NB4 (cell line): ENCODE measurements around the gene SLC26A6.

Source experiments
- MYC ChIP-seq: IDR thresholded peaks from 2 replicates; pipeline ENCODE4 v1.6.1; 2011; ENCODE audit warnings: low read depth, low read length
- POLR2A ChIP-seq: IDR thresholded peaks from 2 replicates; pipeline ENCODE4 v1.6.1; 2011; ENCODE audit warnings: mild to moderate bottlenecking; ENCODE audit not compliant: insufficient read length; ENCODE audit errors: extremely low read depth
- TF ChIP-seq, protein P1 (sequence below): IDR thresholded peaks from one replicate; pipeline ENCODE4 v1.5.1; 2012; ENCODE audit warnings: low read depth, low read length
- TF ChIP-seq, protein P2 (sequence below): IDR thresholded peaks from 2 replicates; pipeline ENCODE4 v1.6.1; 2011; ENCODE audit warnings: low read depth, low read length

DNA sequence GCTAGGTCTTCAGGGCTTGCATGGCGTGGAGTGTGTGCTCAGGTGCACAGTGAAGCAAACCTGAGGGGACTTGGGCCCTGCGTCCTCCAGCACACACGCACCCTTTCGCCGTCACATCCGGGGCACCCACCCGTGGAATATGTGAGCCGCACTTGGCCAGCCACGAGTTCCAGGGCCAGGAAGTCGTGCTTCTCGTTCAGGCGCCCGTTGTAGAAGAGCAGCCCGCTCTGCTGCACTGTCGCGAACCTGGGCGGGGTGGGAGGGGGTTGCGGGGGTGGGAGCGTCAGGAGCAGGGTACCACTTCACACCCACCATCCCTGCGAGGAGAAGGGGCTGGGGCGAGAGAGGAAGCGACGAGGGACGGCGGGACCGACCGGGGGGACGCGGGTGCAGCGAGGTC lies 20.3 kb upstream of the SLC26A6 start:
- TF ChIP-seq POLR2A (no peak), MYC (no peak)
- TF ChIP-seq, protein P1, sequence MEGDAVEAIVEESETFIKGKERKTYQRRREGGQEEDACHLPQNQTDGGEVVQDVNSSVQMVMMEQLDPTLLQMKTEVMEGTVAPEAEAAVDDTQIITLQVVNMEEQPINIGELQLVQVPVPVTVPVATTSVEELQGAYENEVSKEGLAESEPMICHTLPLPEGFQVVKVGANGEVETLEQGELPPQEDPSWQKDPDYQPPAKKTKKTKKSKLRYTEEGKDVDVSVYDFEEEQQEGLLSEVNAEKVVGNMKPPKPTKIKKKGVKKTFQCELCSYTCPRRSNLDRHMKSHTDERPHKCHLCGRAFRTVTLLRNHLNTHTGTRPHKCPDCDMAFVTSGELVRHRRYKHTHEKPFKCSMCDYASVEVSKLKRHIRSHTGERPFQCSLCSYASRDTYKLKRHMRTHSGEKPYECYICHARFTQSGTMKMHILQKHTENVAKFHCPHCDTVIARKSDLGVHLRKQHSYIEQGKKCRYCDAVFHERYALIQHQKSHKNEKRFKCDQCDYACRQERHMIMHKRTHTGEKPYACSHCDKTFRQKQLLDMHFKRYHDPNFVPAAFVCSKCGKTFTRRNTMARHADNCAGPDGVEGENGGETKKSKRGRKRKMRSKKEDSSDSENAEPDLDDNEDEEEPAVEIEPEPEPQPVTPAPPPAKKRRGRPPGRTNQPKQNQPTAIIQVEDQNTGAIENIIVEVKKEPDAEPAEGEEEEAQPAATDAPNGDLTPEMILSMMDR, result no peak
- TF ChIP-seq, protein P2, sequence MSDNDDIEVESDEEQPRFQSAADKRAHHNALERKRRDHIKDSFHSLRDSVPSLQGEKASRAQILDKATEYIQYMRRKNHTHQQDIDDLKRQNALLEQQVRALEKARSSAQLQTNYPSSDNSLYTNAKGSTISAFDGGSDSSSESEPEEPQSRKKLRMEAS, result no peak
